IMR-90 (cell line): ENCODE data around the gene KCNJ2. TPM values are rescaled to one million over a fixed set of nuclear protein-coding genes. Genes with fewer than 3 reads are reported as not detected.

ENCODE experiments used
- ATAC-seq: fragments of 200-7000 bp; cut with Tn5 transposase; 2 replicates; pipeline ENCODE4 v1.9.1; 2020; ENCODE audit warnings: low read depth, mild to moderate bottlenecking, moderate library complexity
- BruUV-seq: library from RNA; stranded (reverse); fragments of 400-500 nt; replicated peaks from 2 replicates; lab custom pipeline; 2021; lab: Mats Ljungman, UMichigan
- CTCF ChIA-PET: fragments of 300-600 bp; formaldehyde crosslinking; extraction: SDS; loops from one replicate; lab custom pipeline; 2021; ENCODE audit warnings: antibody characterized with exemption; lab: Yijun Ruan, JAX
- POLR2A ChIA-PET: fragments of 300-600 bp; sonication (Branson Sonifier 250); formaldehyde crosslinking; loops from one replicate; lab custom pipeline; 2022; ENCODE audit warnings: antibody characterized with exemption; ENCODE audit not compliant: unreplicated experiment; lab: Charles Lee
- DNase-seq: peaks from one replicate; pipeline ENCODE4 v3.0.0; 2013
- H2AFZ ChIP-seq: replicated peaks from 2 replicates; pipeline ENCODE3; 2013; ENCODE audit warnings: low read length, mild to moderate bottlenecking; ENCODE audit not compliant: poor library complexity
- H2AK5ac ChIP-seq: 2 replicates; pipeline ENCODE4 v1.6.1; 2013; ENCODE audit warnings: low read depth, low read length, inconsistent platforms
- H2AK9ac ChIP-seq: replicated peaks from 2 replicates; pipeline ENCODE3; 2013; ENCODE audit warnings: mild to moderate bottlenecking, low read depth, low read length, moderate library complexity; ENCODE audit not compliant: poor library complexity
- H2BK120ac ChIP-seq: 2 replicates; pipeline ENCODE4 v1.6.1; 2013; ENCODE audit warnings: low read depth, low read length, inconsistent platforms
- H2BK15ac ChIP-seq: 3 replicates; pipeline ENCODE4 v1.6.1; 2013; ENCODE audit warnings: low read depth, low read length, inconsistent platforms
- H2BK20ac ChIP-seq: 2 replicates; pipeline ENCODE4 v1.6.1; 2013; ENCODE audit warnings: low read depth, mild to moderate bottlenecking, inconsistent platforms, low read length, moderate library complexity
- H2BK5ac ChIP-seq: 2 replicates; pipeline ENCODE4 v1.6.1; 2013; ENCODE audit warnings: mild to moderate bottlenecking, low read depth, low read length, inconsistent platforms; ENCODE audit not compliant: poor library complexity, severe bottlenecking
- H3K14ac ChIP-seq: replicated peaks from 2 replicates; pipeline ENCODE4 v1.6.1; 2013; ENCODE audit warnings: low read depth, low read length, inconsistent platforms
- H3K18ac ChIP-seq: 2 replicates; pipeline ENCODE4 v1.6.1; 2013; ENCODE audit warnings: low read depth, low read length, control low read depth
- H3K23ac ChIP-seq: 2 replicates; pipeline ENCODE4 v1.6.1; 2013; ENCODE audit warnings: low read depth, low read length, inconsistent platforms
- H3K27ac ChIP-seq: 2 replicates; pipeline ENCODE4 v1.5.1; 2013; ENCODE audit warnings: mild to moderate bottlenecking, control low read depth, low read length; ENCODE audit not compliant: insufficient read depth
- H3K27me3 ChIP-seq: 2 replicates; pipeline ENCODE4 v1.6.1; 2013; ENCODE audit warnings: low read length; ENCODE audit not compliant: control insufficient read depth, insufficient read depth
- H3K36me3 ChIP-seq: 2 replicates; pipeline ENCODE4 v1.6.1; 2013; ENCODE audit warnings: low read length, mixed read lengths; ENCODE audit not compliant: control insufficient read depth, insufficient read depth
- H3K4ac ChIP-seq: 2 replicates; pipeline ENCODE4 v1.6.1; 2013; ENCODE audit warnings: low read depth, low read length, inconsistent platforms
- H3K4me1 ChIP-seq: 2 replicates; pipeline ENCODE4 v1.6.1; 2013; ENCODE audit warnings: low read length, mixed read lengths; ENCODE audit not compliant: control insufficient read depth, insufficient read depth
- H3K4me2 ChIP-seq: 2 replicates; pipeline ENCODE4 v1.6.1; 2013; ENCODE audit warnings: low read depth, mild to moderate bottlenecking, control low read depth, low read length, moderate library complexity
- H3K4me3 ChIP-seq: 2 replicates; pipeline ENCODE4 v1.5.1; 2013; ENCODE audit warnings: low read depth, mild to moderate bottlenecking, control low read depth, low read length, moderate library complexity; ENCODE audit not compliant: insufficient read depth
- H3K56ac ChIP-seq: 2 replicates; pipeline ENCODE4 v1.6.1; 2013; ENCODE audit warnings: low read length, inconsistent platforms; ENCODE audit not compliant: insufficient read depth; ENCODE audit errors: extremely low read depth
- H3K79me1 ChIP-seq, 2 experiments: 2 replicates each; pipeline ENCODE4 v1.6.1; 2013; ENCODE audit warnings: low read length in 2 of 2, inconsistent platforms in 1 of 2, low read depth in 1 of 2
- H3K9ac ChIP-seq: 2 replicates; pipeline ENCODE4 v1.6.1; 2013; ENCODE audit warnings: low read depth, low read length, control low read depth
- H3K9me1 ChIP-seq: 2 replicates; pipeline ENCODE4 v1.6.1; 2013; ENCODE audit warnings: low read length, inconsistent platforms; ENCODE audit not compliant: insufficient read depth
- H3K9me3 ChIP-seq: 2 replicates; pipeline ENCODE4 v1.6.1; 2013; ENCODE audit warnings: low read length; ENCODE audit not compliant: control insufficient read depth, insufficient read depth
- H4K20me1 ChIP-seq: 2 replicates; pipeline ENCODE4 v1.6.1; 2013; ENCODE audit warnings: low read length, inconsistent platforms; ENCODE audit not compliant: insufficient read depth
- H4K5ac ChIP-seq: 2 replicates; pipeline ENCODE4 v1.6.1; 2013; ENCODE audit warnings: mild to moderate bottlenecking, low read depth, low read length, control low read depth
- H4K8ac ChIP-seq, 2 experiments: 2 replicates each; pipeline ENCODE4 v1.6.1; 2013; ENCODE audit warnings: low read depth in 2 of 2, low read length in 2 of 2, control low read depth in 1 of 2, inconsistent platforms in 1 of 2
- H4K91ac ChIP-seq: 2 replicates; pipeline ENCODE4 v1.6.1; 2013; ENCODE audit warnings: low read depth, low read length, inconsistent platforms; ENCODE audit not compliant: insufficient read depth
- BHLHE40 ChIP-seq: fragments of 150-350 bp; IDR thresholded peaks from 2 replicates; pipeline ENCODE4 v1.6.1; 2016; ENCODE audit warnings: mild to moderate bottlenecking, low read depth, low read length
- CHD1 ChIP-seq: IDR thresholded peaks from 2 replicates; pipeline ENCODE4 v1.6.1; 2012; ENCODE audit warnings: low read depth, low read length, improper control_type of control experiment
- ELK1 ChIP-seq: fragments of 150-350 bp; IDR thresholded peaks from 2 replicates; pipeline ENCODE4 v1.6.1; 2016; ENCODE audit warnings: low read depth, mild to moderate bottlenecking, low read length, moderate library complexity, borderline replicate concordance
- MXI1 ChIP-seq: IDR thresholded peaks from 2 replicates; pipeline ENCODE4 v1.6.1; 2012; ENCODE audit warnings: low read depth, mild to moderate bottlenecking, low read length, moderate library complexity, borderline replicate concordance
- POLR2A ChIP-seq: IDR thresholded peaks from 2 replicates; pipeline ENCODE4 v1.6.1; 2012; ENCODE audit warnings: mild to moderate bottlenecking, low read depth, low read length
- WGBS, 2 experiments: methylation state at CpG; one replicate each; pipeline versions ENCODE4 v1.1.5 to v1.1.7; 2013; ENCODE audit warnings: missing lambda C conversion rate in 2 of 2; ENCODE audit not compliant: insufficient read length in 1 of 2; ENCODE audit errors: extremely low coverage in 2 of 2; 5-methylcytosine and 5-hydroxymethylcytosine counted together
- dilution Hi-C: fragments of 300-500 bp; cut with HindIII; formaldehyde crosslinking; loops from one replicate; pipeline ENCODE4 v1.14.3; 2018; ENCODE audit warnings: low sequenced_read_pairs; ENCODE audit not compliant: unreplicated experiment
- in situ Hi-C: fragments of 300-500 bp; cut with MboI; formaldehyde crosslinking; loops from 3 replicates; pipeline ENCODE4 v1.14.3; 2019; ENCODE audit warnings: low sequenced_read_pairs, inconsistent platforms, mixed read lengths
- intact Hi-C: fragments of 100-400 bp; cut with micrococcal nuclease; formaldehyde crosslinking; loops from 2 replicates; pipeline ENCODE4 v1.10.0; 2022
- polyA plus RNA-seq, 3 experiments: library from polyadenylated mRNA; depleted of rRNA; stranded (reverse); fragments of >200 nt; gene quantifications; 2 replicates each; pipeline ENCODE4 v1.2.3, GENCODE V29; 2012; ENCODE audit warnings: low replicate concordance in 1 of 3
- total RNA-seq: library from RNA; depleted of rRNA; stranded (reverse); fragments of >200 nt; gene quantifications from 2 replicates; pipeline ENCODE4 v1.2.3, GENCODE V29; 2012
- TF ChIP-seq, protein P1 (sequence below): fragments of 150-350 bp; IDR thresholded peaks from 2 replicates; pipeline ENCODE4 v1.6.1; 2017; ENCODE audit warnings: mild to moderate bottlenecking, antibody characterized with exemption, low read length, low read depth

KCNJ2 gene
- total and polyA plus RNA-seq, 2 of the 4 experiments (the other 2 are of a cell fraction) = 0.55 to 8.6 TPM

- CTCF ChIA-PET = no interaction called here
- no peaks in the 10 kb centered on the region for H3K27me3 ChIP-seq
- H3K9me3 ChIP-seq = no peaks in the 10 kb centered on the region
- TF ChIP-seq ELK1 (no peak), MXI1 (no peak), CHD1 (no peak), POLR2A (no peak), BHLHE40 (no peak)
- TF ChIP-seq, protein P1, sequence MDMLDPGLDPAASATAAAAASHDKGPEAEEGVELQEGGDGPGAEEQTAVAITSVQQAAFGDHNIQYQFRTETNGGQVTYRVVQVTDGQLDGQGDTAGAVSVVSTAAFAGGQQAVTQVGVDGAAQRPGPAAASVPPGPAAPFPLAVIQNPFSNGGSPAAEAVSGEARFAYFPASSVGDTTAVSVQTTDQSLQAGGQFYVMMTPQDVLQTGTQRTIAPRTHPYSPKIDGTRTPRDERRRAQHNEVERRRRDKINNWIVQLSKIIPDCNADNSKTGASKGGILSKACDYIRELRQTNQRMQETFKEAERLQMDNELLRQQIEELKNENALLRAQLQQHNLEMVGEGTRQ = no peak
- no peak overlapping the region for H3K56ac ChIP-seq
- in situ Hi-C loops = no loop called here
- H3K4me1 ChIP-seq = no peaks in the 10 kb centered on the region
- H2AFZ ChIP-seq = no peak overlapping the region
- ATAC-seq (no peak), DNase-seq (peak; percentile 7)
- dilution Hi-C loops = no loop called here
- intact Hi-C loops = no loop called here
- no peak overlapping the region for H3K4ac ChIP-seq
- no peak overlapping the region for H2AK9ac ChIP-seq
- POLR2A ChIA-PET = no interaction called here
- H3K23ac ChIP-seq = no peak overlapping the region
- no peak overlapping the region for H2BK120ac ChIP-seq
- H4K20me1 ChIP-seq = no peaks in the 10 kb centered on the region
- no peaks in the 10 kb centered on the region for H3K9me1 ChIP-seq
- no peak overlapping the region for H2AK5ac ChIP-seq
- no peak overlapping the region for H3K9ac ChIP-seq
- H4K8ac ChIP-seq = no peak overlapping the region
- H2BK5ac ChIP-seq = no peak overlapping the region
- no peak overlapping the region for H3K27ac ChIP-seq
- H3K4me2 ChIP-seq = no peak overlapping the region
- no peak overlapping the region for H3K4me3 ChIP-seq
- no CpG with 5 or more reads among the region's 2 CpGs for WGBS, 2 experiments
- no peak overlapping the region for H3K18ac ChIP-seq
- H4K5ac ChIP-seq = no peak overlapping the region
- H3K79me1 ChIP-seq = no peaks in the 10 kb centered on the region
- no peak overlapping the region for H3K14ac ChIP-seq
- no TSS peak for BruUV-seq
- no peak overlapping the region for H4K91ac ChIP-seq
- no peaks in the 10 kb centered on the region for H3K36me3 ChIP-seq
- H2BK20ac ChIP-seq = no peak overlapping the region
- no peak overlapping the region for H2BK15ac ChIP-seq
Measured at GRCh38 chr17:70190959-70191805, 21.9 kb downstream of the KCNJ2 start.
